Esophagus muscularis mucosa (tissue), 4 donors: ENCODE data around the gene ERAP2.

Source experiments
- EP300 ChIP-seq: sonication (generic); formaldehyde crosslinking; IDR thresholded peaks from one replicate; pipeline ENCODE4 v1.6.1; 2017; ENCODE audit warnings: antibody characterized with exemption
- POLR2A ChIP-seq: fragments of 450-650 bp; IDR thresholded peaks from one replicate; pipeline ENCODE4 v1.6.1; 2017; ENCODE audit warnings: antibody characterized with exemption, moderate library complexity, mild to moderate bottlenecking, low read depth
- POLR2AphosphoS5 ChIP-seq, 2 donors: sonication (generic); formaldehyde crosslinking; IDR thresholded peaks; one replicate each; pipeline ENCODE4 v1.6.1; 2017; ENCODE audit warnings: antibody characterized with exemption in 2 of 2
- TF ChIP-seq, protein P1 (sequence below), 3 experiments: fragments of 200-600 bp in 2 of 3; fragments of 450-650 bp in 1 of 3; sonication (generic) in 2 of 3; IDR thresholded peaks; one replicate each; pipeline ENCODE4 v1.5.1; 2017 to 2019; ENCODE audit warnings: antibody characterized with exemption in 3 of 3, mild to moderate bottlenecking in 2 of 3, moderate library complexity in 1 of 3

DNA sequence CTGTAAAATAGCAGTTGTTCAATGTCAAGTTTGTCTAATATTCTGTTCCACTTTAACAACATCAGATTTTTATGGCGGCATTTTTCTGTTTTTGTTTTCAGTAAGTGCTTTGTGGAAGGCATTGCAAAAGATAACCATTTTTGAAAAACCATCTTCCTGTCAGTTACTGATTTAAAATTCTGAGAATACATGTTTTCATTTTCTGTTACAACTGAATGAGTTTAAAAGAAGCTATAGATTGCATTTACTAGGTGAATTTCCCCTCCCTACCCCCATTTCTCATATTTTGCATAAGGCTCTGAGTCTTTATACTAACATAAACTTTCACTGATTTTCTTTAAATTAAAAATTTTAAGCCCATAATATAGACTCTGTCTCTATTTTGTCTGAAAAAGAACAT is 4.6 kb upstream of the ERAP2 start:
- TF ChIP-seq, protein P1, sequence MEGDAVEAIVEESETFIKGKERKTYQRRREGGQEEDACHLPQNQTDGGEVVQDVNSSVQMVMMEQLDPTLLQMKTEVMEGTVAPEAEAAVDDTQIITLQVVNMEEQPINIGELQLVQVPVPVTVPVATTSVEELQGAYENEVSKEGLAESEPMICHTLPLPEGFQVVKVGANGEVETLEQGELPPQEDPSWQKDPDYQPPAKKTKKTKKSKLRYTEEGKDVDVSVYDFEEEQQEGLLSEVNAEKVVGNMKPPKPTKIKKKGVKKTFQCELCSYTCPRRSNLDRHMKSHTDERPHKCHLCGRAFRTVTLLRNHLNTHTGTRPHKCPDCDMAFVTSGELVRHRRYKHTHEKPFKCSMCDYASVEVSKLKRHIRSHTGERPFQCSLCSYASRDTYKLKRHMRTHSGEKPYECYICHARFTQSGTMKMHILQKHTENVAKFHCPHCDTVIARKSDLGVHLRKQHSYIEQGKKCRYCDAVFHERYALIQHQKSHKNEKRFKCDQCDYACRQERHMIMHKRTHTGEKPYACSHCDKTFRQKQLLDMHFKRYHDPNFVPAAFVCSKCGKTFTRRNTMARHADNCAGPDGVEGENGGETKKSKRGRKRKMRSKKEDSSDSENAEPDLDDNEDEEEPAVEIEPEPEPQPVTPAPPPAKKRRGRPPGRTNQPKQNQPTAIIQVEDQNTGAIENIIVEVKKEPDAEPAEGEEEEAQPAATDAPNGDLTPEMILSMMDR (IDR thresholded peaks at IDR 0.05), result no peak
- no peak for TF ChIP-seq POLR2A
- no peak for TF ChIP-seq POLR2AphosphoS5 (IDR thresholded peaks at IDR 0.05)
- TF ChIP-seq EP300, result no peak
